G401 (cell line): ENCODE measurements around the gene PRIMA1. TPM values are rescaled to one million over a fixed set of nuclear protein-coding genes. Genes with fewer than 3 reads are reported as not detected.

Source experiments
- DNase-seq: peaks from one replicate; pipeline ENCODE4 v3.0.0-alpha.2; 2015; ENCODE audit warnings: low spot score
- in situ Hi-C: cut with HindIII; loops from 2 replicates; pipeline ENCODE4 v1.10.0; 2016; ENCODE audit warnings: low sequenced_read_pairs, mixed read lengths
- total RNA-seq: library from RNA; depleted of rRNA; stranded (reverse); fragments of >200 nt; shearing (Covaris generic); gene quantifications from 2 replicates; pipeline ENCODE4 v1.2.3, GENCODE V29; 2014

PRIMA1 gene
- total RNA-seq, 1 experiment from 2014 or later, result not detected

DNA sequence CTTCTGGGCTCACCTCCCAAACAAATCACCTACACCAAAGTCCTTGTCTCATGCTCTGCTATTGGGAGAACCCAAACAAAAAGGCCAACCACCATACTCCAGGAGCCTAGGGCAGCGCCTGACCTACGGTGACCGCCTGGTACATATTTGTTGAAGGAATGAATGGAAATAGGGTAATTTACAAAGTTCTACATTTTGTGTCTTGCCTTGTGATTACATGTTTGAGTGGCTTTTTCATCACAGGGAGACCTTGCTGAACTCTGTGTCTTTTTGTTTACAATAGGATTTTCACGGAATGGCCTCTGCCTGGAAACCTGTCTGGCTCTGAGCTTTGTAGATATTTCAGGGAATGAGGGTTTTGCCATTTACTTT is 11.3 kb upstream of the PRIMA1 start:
- in situ Hi-C loops, result no loop called here
- DNase-seq, result no peak

- in situ Hi-C loops, result no loop called here
- peak; percentile 82 for DNase-seq
These were observed 9.3 kb upstream of the PRIMA1 start for GRCh38 chr14:93797536-93797935.

- DNase-seq, result no peak
- in situ Hi-C loops, result no loop called here
These were observed 8.8 kb upstream of the PRIMA1 start for GRCh38 chr14:93797071-93797470.

- in situ Hi-C loops, result no loop called here
- DNase-seq, result no peak
These were observed 6.5 kb upstream of the PRIMA1 start for GRCh38 chr14:93794756-93795155.

DNA sequence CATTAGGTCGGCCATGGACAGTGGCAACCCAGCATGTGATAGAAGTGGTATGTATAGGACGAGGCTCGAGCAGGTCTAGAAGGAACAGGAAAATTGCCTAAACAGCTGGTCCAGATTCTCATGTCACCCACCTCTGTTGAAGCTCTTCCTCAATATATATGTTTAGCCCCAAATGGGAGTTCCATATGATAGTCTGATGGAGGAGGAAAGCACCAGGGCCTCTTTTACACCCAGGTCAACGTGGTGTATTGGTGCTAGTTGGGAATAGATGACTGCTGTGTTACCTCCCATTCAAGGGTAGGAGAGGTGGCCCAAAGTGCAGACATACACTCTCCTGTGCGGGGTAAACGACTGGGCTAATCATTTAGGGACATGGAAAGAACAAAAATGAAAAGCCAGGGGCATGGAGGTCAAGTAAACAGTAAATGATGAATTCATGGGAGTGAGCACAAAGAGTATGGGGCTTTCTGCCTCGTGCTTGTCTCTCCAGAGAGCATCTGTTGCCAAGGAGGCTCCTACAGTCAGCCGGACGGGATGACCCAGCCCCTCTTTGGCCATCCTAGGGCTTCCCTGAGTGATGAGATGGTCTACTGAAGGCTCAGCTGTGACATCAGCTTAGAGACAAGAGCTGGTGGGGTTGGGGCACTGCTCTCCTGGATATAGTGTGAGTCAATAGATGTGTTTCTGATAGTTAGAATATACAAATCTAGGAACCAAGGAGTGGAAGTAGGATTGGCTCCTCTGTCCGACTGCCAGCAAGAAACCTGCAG is 5.5 kb upstream of the PRIMA1 start:
- in situ Hi-C loops, result no loop called here
- no peak for DNase-seq

GRCh38 chr14:93792391-93792790 is 4.1 kb upstream of the PRIMA1 start:
- in situ Hi-C loops, result no loop called here
- DNase-seq, result no peak

DNA sequence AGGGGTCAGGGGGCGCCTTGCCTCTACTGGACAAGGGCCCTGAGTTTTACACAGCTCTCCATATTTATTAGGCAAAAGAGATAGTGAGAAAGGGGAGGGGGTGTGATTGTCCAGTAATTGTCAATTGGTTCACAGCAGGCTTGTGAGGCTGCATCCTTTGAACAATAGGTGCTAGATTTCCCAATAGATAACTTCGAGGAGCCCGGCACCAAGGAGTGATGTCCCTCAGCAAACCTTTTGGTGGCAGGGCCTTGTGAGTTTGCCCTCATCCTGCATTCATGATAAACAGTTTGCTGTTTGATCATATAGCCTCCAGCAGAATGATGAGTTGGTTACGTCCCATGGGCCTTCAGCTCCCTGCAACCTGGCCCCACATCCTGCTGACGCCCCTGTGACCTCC is 2.7 kb upstream of the PRIMA1 start:
- DNase-seq, result no peak
- in situ Hi-C loops, result no loop called here

- DNase-seq, result peak; percentile 50
- in situ Hi-C loops, result no loop called here
These were observed 1.2 kb upstream of the PRIMA1 start for GRCh38 chr14:93789228-93790130.

- DNase-seq, result peak; percentile 72
- in situ Hi-C loops, result no loop called here
These were observed 400 bp upstream of the PRIMA1 start for GRCh38 chr14:93788543-93789227.

GRCh38 chr14:93787465-93788292 is 606 bp downstream of the PRIMA1 start:
- DNase-seq, result peak; percentile 33
- in situ Hi-C loops, result no loop called here

- DNase-seq, result no peak
- in situ Hi-C loops, result no loop called here
These were observed 2.9 kb downstream of the PRIMA1 start for GRCh38 chr14:93785423-93785822.

DNA sequence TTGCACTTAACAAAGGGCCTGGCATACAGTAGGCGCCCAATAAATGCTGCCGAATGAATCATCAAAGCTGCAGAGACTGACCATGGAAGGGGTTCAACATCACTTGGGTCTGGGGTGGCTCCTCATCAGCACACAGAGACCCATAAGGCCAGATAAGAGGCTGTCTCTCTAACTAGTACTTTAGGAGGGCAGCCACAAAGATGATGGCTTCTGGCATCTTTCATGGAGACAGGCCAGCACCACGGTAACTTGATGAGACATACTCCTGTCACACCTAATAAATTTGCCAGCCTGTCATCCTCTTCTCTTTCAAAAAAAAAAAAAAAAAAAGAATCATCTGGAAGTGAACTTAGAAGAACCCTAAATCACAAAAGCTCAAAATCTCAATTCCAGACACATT is 3.4 kb downstream of the PRIMA1 start:
- no peak for DNase-seq
- in situ Hi-C loops, result no loop called here

DNA sequence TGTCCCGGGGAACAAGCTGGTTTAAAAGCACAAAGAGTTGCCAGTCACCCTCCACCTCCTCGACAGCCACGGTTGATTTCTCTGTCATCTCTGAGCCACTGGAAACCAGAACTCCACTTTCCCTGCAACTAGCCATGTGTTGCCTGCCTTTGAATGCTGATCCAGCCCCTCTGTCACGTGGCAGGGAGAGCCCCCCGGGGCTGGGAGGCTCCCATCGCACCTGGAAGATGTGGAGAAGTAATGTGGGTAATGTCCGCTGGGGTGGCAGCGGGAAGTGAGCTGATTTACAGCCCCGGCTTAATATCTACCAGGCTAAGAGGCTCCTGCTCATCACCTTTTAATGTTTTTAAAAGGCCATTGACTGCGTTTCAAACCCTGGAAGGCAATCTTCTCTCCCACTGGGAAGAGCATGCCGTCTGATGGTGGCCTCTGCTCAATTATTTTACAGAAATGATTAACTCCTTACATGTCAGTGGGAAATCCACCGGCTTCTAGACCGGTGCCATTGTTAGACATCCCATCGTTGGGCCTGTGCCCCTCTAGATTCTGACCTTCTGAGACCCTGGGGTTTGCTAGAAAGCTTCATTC is 7.4 kb downstream of the PRIMA1 start:
- DNase-seq, result no peak
- in situ Hi-C loops, result no loop called here

- no peak for DNase-seq
- in situ Hi-C loops, result no loop called here
These were observed 9.2 kb downstream of the PRIMA1 start for GRCh38 chr14:93778856-93779629.

DNA sequence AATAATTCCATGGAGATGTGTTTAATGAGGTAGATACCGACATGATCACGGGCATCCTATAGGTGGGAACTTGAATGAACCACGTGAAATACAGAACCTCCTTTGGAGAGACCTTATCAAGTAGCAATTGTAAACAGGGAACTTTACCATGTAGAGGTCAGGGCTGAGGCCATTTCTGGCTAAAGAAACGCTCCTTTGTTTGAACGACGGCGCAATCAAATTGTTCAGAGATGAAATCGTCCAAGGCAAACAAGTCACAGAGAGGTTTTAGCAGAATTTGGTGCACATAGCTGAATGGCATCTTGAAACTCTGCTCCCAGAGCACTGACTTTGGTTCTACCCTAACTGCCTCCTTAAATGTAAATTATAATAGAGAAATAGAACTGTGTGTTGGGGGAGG is 9.8 kb downstream of the PRIMA1 start:
- in situ Hi-C loops, result no loop called here
- no peak for DNase-seq

DNA sequence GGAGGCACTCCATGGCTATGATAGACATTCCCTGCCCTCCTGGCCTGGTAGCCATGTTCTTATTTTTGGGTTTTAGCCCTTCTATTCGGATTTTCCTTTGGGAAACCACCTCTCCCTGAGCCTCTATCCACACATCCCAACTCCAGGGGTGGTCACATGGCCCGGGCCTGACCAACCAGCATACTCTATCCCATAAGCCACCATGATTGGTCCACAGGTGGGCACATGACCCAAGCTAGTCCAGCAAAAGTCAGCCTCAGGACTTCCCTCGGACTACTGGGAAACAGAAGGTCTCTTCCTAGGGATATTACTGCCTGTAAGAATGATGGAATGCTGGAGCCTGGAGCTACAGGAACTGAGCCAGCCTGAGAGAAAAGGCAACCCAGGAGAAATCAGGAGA is 12.5 kb downstream of the PRIMA1 start:
- DNase-seq, result no peak
- in situ Hi-C loops, result no loop called here

GRCh38 chr14:93775158-93775557 is 13.1 kb downstream of the PRIMA1 start:
- DNase-seq, result no peak

GRCh38 chr14:93772263-93772662 is 16.0 kb downstream of the PRIMA1 start:
- in situ Hi-C loops, result no loop called here
- DNase-seq, result no peak

More at GRCh38 chr14:93775158-93775557, 13.1 kb downstream of the PRIMA1 start:
- in situ Hi-C loops, result no loop called here
